ENCODE data around the gene MLLT3. TPM values are rescaled to one million over a fixed set of nuclear protein-coding genes. Genes with fewer than 3 reads are reported as not detected.

Gene MLLT3
- total RNA-seq, 2 donors from 2014 or later, result 5.6 to 5.7 TPM

GRCh38 chr9:20384642-20385041 lies 237.7 kb downstream of the MLLT3 start:
- no peaks in the 10 kb centered on the region for H3K36me3 ChIP-seq (replicated peaks in 1 of 2; ENCODE audit: insufficient read depth in 1 of 2, low read depth in 2 of 2)

GRCh38 chr9:20382460-20383071 lies 239.7 kb downstream of the MLLT3 start:
- no peaks in the 10 kb centered on the region for H3K4me1 ChIP-seq
- no peak for DNase-seq
- no peak overlapping the region for H3K27ac ChIP-seq
- ATAC-seq, result no peak
- intact Hi-C loops (cut with DNase I), result no loop called here
- no peak overlapping the region for H3K4me3 ChIP-seq
- no peaks in the 10 kb centered on the region for H3K36me3 ChIP-seq (replicated peaks in 1 of 2; ENCODE audit: insufficient read depth in 1 of 2, low read depth in 2 of 2)
- TF ChIP-seq POLR2A (IDR thresholded peaks at IDR 0.05) (no peak), CTCF (IDR thresholded peaks at IDR 0.05) (no peak)
- no peaks in the 10 kb centered on the region for H3K27me3 ChIP-seq
- 26 to 49% methylated on average over 2 of the region's 2 CpGs for WGBS, 2 donors
- H3K9me3 ChIP-seq, result no peaks in the 10 kb centered on the region

More at GRCh38 chr9:20384642-20385041, 237.7 kb downstream of the MLLT3 start:
- ATAC-seq (no peak), DNase-seq (no peak)
- 86 to 92% methylated on average over 2 of the region's 2 CpGs for WGBS, 2 donors
- Histone ChIP-seq H3K27ac (no peak overlapping the region), H3K4me1 (no peaks in the 10 kb centered on the region), H3K9me3 (no peaks in the 10 kb centered on the region), H3K4me3 (no peak overlapping the region), H3K27me3 (no peaks in the 10 kb centered on the region)
- no peak for TF ChIP-seq CTCF (IDR thresholded peaks at IDR 0.05)
- no peak for TF ChIP-seq POLR2A (IDR thresholded peaks at IDR 0.05)
- intact Hi-C loops (cut with DNase I), result no loop called here

- intact Hi-C loops (cut with DNase I), result no loop called here
- Histone ChIP-seq H3K27me3 (no peaks in the 10 kb centered on the region), H3K9me3 (no peaks in the 10 kb centered on the region), H3K4me1 (no peaks in the 10 kb centered on the region), H3K36me3 (replicated peaks in 1 of 2; ENCODE audit: insufficient read depth in 1 of 2, low read depth in 2 of 2) (no peaks in the 10 kb centered on the region), H3K27ac (no peak overlapping the region), H3K4me3 (no peak overlapping the region)
- DNase-seq (no peak), ATAC-seq (no peak)
- 66 to 88% methylated on average over 5 of the region's 5 CpGs for WGBS, 2 donors
- TF ChIP-seq POLR2A (IDR thresholded peaks at IDR 0.05), result no peak
- TF ChIP-seq CTCF (IDR thresholded peaks at IDR 0.05), result no peak
These were observed 241.8 kb downstream of the MLLT3 start for GRCh38 chr9:20380546-20380945.

GRCh38 chr9:20379804-20380225 lies 242.5 kb downstream of the MLLT3 start:
- no peaks in the 10 kb centered on the region for H3K9me3 ChIP-seq
- no peaks in the 10 kb centered on the region for H3K27me3 ChIP-seq
- TF ChIP-seq CTCF (IDR thresholded peaks at IDR 0.05), result no peak
- no peak for TF ChIP-seq POLR2A (IDR thresholded peaks at IDR 0.05)
- 26 to 54% methylated on average over 2 of the region's 2 CpGs for WGBS, 2 donors
- no peak overlapping the region for H3K27ac ChIP-seq
- intact Hi-C loops (cut with DNase I), result no loop called here
- H3K4me1 ChIP-seq, result no peaks in the 10 kb centered on the region
- H3K4me3 ChIP-seq, result no peak overlapping the region
- no peaks in the 10 kb centered on the region for H3K36me3 ChIP-seq (replicated peaks in 1 of 2; ENCODE audit: insufficient read depth in 1 of 2, low read depth in 2 of 2)
- ATAC-seq, result no peak
- no peak for DNase-seq

GRCh38 chr9:20378851-20379250 lies 243.4 kb downstream of the MLLT3 start:
- H3K27ac ChIP-seq, result no peak overlapping the region
- DNase-seq, result no peak
- intact Hi-C loops (cut with DNase I), result no loop called here
- H3K36me3 ChIP-seq (replicated peaks in 1 of 2; ENCODE audit: insufficient read depth in 1 of 2, low read depth in 2 of 2), result no peaks in the 10 kb centered on the region
- no peak for ATAC-seq
- H3K9me3 ChIP-seq, result no peaks in the 10 kb centered on the region
- H3K27me3 ChIP-seq, result no peaks in the 10 kb centered on the region
- WGBS, 2 donors, result 54 to 59% methylated on average over 3 of the region's 3 CpGs
- H3K4me1 ChIP-seq, result no peaks in the 10 kb centered on the region
- no peak overlapping the region for H3K4me3 ChIP-seq
- no peak for TF ChIP-seq CTCF (IDR thresholded peaks at IDR 0.05)
- no peak for TF ChIP-seq POLR2A (IDR thresholded peaks at IDR 0.05)

Measured in body of pancreas (tissue), 4 donors.